HepG2 (cell line): ENCODE data around the gene ZDHHC8. TPM values are rescaled to one million over a fixed set of nuclear protein-coding genes. Genes with fewer than 3 reads are reported as not detected.

Source experiments
- ATAC-seq: fragments of 200-7000 bp; cut with Tn5 transposase; 3 replicates; pipeline ENCODE4 v1.9.1; 2020; ENCODE audit warnings: mild to moderate bottlenecking, moderate library complexity
- BruUV-seq: library from RNA; stranded (reverse); fragments of 400-500 nt; replicated peaks from 2 replicates; lab custom pipeline; 2021; lab: Mats Ljungman, UMichigan
- CTCF ChIA-PET: fragments of 300-600 bp; formaldehyde crosslinking; extraction: SDS; loops from one replicate; lab custom pipeline; 2021; ENCODE audit warnings: low total read pairs, inconsistent platforms, low intra/inter-chr PET ratio; lab: Yijun Ruan, JAX
- POLR2A ChIA-PET: fragments of 350-600 bp; sonication (Branson Sonifier 250); formaldehyde crosslinking; loops from one replicate; lab custom pipeline; 2020; ENCODE audit warnings: antibody characterized with exemption, inconsistent platforms; lab: Yijun Ruan, JAX
- DNase-seq: peaks from one replicate; pipeline ENCODE4 v3.0.0-alpha.2; 2015; ENCODE audit warnings: low spot score
- FAIRE-seq: peaks from 3 replicates; lab custom pipeline; 2011; peaks lifted over from hg19 to GRCh38; lab: Jason Lieb, UNC
- H2AFZ ChIP-seq: one replicate; pipeline ENCODE4 v1.6.1; 2011; ENCODE audit warnings: low read length, inconsistent platforms
- H3K27ac ChIP-seq: fragments of 300-600 bp; 3 replicates; pipeline ENCODE4 v1.8.0; 2011; ENCODE audit warnings: mixed run types, mild to moderate bottlenecking, mixed read lengths, low read length, inconsistent platforms; ENCODE audit not compliant: insufficient read depth; ENCODE audit errors: extremely low read length
- H3K27me3 ChIP-seq, 2 experiments: fragments of 200-600 bp in 1 of 2; 2 replicates in 1 of 2; 3 replicates in 1 of 2; pipeline versions ENCODE4 v1.6.0 to v1.8.0; 2011; ENCODE audit warnings: low read length in 2 of 2, mild to moderate bottlenecking in 2 of 2, moderate library complexity in 2 of 2, inconsistent platforms in 1 of 2; ENCODE audit not compliant: insufficient read depth in 2 of 2, control insufficient read depth in 1 of 2
- H3K36me3 ChIP-seq, 2 experiments: fragments of 200-600 bp in 1 of 2; replicated peaks in 1 of 2; 2 replicates in 1 of 2; 3 replicates in 1 of 2; pipeline versions ENCODE4 v1.5.1 to v1.8.0; 2011; ENCODE audit warnings: low read length in 2 of 2, inconsistent platforms in 1 of 2; ENCODE audit not compliant: insufficient read depth in 2 of 2, control insufficient read depth in 1 of 2
- H3K4me1 ChIP-seq: 2 replicates; pipeline ENCODE4 v1.5.1; 2012; ENCODE audit warnings: low read length, inconsistent platforms; ENCODE audit not compliant: insufficient read depth
- H3K4me2 ChIP-seq: 2 replicates; pipeline ENCODE4 v1.6.0; 2011; ENCODE audit warnings: low read depth, low read length, inconsistent platforms
- H3K4me3 ChIP-seq, 3 experiments: fragments of 200-600 bp in 1 of 3; sonication (generic), shearing (Covaris generic) in 1 of 3; replicated peaks in 1 of 3; 2 replicates each; pipeline ENCODE4 v1.5.1; 2011 to 2016; ENCODE audit warnings: low read length in 3 of 3, inconsistent platforms in 2 of 3, low read depth in 2 of 3, mild to moderate bottlenecking in 2 of 3, control low read depth in 1 of 3, mixed read lengths in 1 of 3; ENCODE audit not compliant: insufficient read depth in 1 of 3
- H3K79me2 ChIP-seq: one replicate; pipeline ENCODE4 v1.6.1; 2011; ENCODE audit warnings: low read length, inconsistent platforms; ENCODE audit not compliant: insufficient read depth
- H3K9ac ChIP-seq: 2 replicates; pipeline ENCODE4 v1.6.0; 2011; ENCODE audit warnings: mild to moderate bottlenecking, low read depth, low read length, inconsistent platforms; ENCODE audit not compliant: insufficient read depth
- H3K9me3 ChIP-seq: 2 replicates; pipeline ENCODE4 v1.5.1; 2012; ENCODE audit warnings: mild to moderate bottlenecking, low read length
- H4K20me1 ChIP-seq: 2 replicates; pipeline ENCODE4 v1.6.0; 2011; ENCODE audit warnings: inconsistent platforms, mild to moderate bottlenecking, low read length, moderate library complexity; ENCODE audit not compliant: insufficient read depth
- AGO2 ChIP-seq: fragments of 200-400 bp; formaldehyde crosslinking; optimal IDR thresholded peaks from 2 replicates; pipeline ENCODE3; 2017; ENCODE audit warnings: mild to moderate bottlenecking, low read depth, low read length, moderate library complexity
- ZNF749 ChIP-seq: sonication (generic); formaldehyde crosslinking; IDR thresholded peaks from 2 replicates; pipeline ENCODE4 v1.8.0; 2022; ENCODE audit warnings: mild to moderate bottlenecking, missing genetic modification reagents, moderate library complexity, borderline replicate concordance
- WGBS: methylation state at CpG from one replicate; pipeline ENCODE4 v1.1.6; 2017; ENCODE audit warnings: low lambda C conversion rate; 5-methylcytosine and 5-hydroxymethylcytosine counted together
- in situ Hi-C: cut with HindIII; loops from 2 replicates; pipeline ENCODE4 v1.10.0; 2017; ENCODE audit warnings: low pct_unique_long_range_greater_than_20kb; ENCODE audit not compliant: extremely low pct_ligation_motif_present
- intact Hi-C: fragments of 100-400 bp; cut with micrococcal nuclease; formaldehyde crosslinking; loops from one replicate; pipeline ENCODE4 v1.10.0; 2022; ENCODE audit not compliant: unreplicated experiment
- polyA plus RNA-seq, 8 experiments: library from polyadenylated mRNA; depleted of rRNA in 3 of 8; stranded (reverse) in 7 of 8; unstranded in 1 of 8; fragments of >200 nt; fragmentation: Illumina TruSeq in 4 of 8; extraction: Trizol in 4 of 8; gene quantifications; 2 replicates each; pipeline versions ENCODE4 v1.2.1 to v1.2.3, GENCODE V29; 2011 to 2016; ENCODE audit warnings: low read depth in 4 of 8, missing spikeins in 1 of 8, mixed read lengths in 1 of 8; ENCODE audit not compliant: insufficient read depth in 1 of 8
- total RNA-seq, 5 experiments: library from RNA; depleted of rRNA; stranded (reverse); fragments of >200 nt; fragmentation: Illumina TruSeq; extraction: Trizol; gene quantifications; 2 replicates each; pipeline ENCODE4 v1.2.3, GENCODE V29; 2016; ENCODE audit warnings: low read depth in 1 of 5
- TF ChIP-seq, protein P1 (sequence below): sonication (generic); formaldehyde crosslinking; IDR thresholded peaks from 2 replicates; pipeline ENCODE4 v1.5.0; 2020; ENCODE audit warnings: mild to moderate bottlenecking, missing genetic modification reagents, borderline replicate concordance
- TF ChIP-seq, protein P2 (sequence below): sonication (generic); formaldehyde crosslinking; IDR thresholded peaks from 2 replicates; pipeline ENCODE4 v1.5.0; 2020; ENCODE audit warnings: mild to moderate bottlenecking, missing genetic modification reagents

The ZDHHC8 gene
- total and polyA plus RNA-seq, 2 of the 13 experiments (the other 11 are each of a cell fraction or from before 2014, with no cell fraction given): 7.5 to 21.3 TPM

DNA sequence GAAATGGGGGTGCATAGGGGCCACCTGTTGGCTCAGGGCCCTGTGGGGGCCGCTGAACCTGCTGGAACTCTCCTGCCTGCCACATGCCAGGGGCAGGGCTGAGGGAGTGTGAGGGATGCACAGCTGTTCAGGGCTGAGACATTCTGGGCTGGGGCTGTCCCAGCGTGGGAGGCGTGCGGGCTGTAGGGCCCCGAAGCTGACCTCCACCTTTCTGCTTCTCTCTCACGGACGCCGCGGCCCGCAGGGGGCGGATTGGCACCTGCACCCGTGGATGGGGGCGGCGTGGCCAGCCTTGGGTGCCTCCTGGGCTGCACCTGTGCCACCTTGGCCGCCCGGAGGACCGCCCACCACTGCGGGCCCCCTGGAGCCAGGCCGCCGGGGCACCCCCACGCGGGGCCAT is 15.2 kb downstream of the ZDHHC8 start:
- H4K20me1 ChIP-seq: no peaks in the 10 kb centered on the region
- 0 out of 2 replicates have a peak, but pooled peaks cover 12% of the 10 kb centered on the region for H3K4me1 ChIP-seq
- H3K4me2 ChIP-seq: 0 out of 2 replicates have a peak overlapping the region, but pooled peaks have one; percentile 7
- H3K27me3 ChIP-seq: no peaks in the 10 kb centered on the region
- in situ Hi-C loops (no loop called here), intact Hi-C loops (no loop called here)
- H3K4me3 ChIP-seq: no peak overlapping the region
- H2AFZ ChIP-seq: no peak overlapping the region
- TF ChIP-seq, protein P1, sequence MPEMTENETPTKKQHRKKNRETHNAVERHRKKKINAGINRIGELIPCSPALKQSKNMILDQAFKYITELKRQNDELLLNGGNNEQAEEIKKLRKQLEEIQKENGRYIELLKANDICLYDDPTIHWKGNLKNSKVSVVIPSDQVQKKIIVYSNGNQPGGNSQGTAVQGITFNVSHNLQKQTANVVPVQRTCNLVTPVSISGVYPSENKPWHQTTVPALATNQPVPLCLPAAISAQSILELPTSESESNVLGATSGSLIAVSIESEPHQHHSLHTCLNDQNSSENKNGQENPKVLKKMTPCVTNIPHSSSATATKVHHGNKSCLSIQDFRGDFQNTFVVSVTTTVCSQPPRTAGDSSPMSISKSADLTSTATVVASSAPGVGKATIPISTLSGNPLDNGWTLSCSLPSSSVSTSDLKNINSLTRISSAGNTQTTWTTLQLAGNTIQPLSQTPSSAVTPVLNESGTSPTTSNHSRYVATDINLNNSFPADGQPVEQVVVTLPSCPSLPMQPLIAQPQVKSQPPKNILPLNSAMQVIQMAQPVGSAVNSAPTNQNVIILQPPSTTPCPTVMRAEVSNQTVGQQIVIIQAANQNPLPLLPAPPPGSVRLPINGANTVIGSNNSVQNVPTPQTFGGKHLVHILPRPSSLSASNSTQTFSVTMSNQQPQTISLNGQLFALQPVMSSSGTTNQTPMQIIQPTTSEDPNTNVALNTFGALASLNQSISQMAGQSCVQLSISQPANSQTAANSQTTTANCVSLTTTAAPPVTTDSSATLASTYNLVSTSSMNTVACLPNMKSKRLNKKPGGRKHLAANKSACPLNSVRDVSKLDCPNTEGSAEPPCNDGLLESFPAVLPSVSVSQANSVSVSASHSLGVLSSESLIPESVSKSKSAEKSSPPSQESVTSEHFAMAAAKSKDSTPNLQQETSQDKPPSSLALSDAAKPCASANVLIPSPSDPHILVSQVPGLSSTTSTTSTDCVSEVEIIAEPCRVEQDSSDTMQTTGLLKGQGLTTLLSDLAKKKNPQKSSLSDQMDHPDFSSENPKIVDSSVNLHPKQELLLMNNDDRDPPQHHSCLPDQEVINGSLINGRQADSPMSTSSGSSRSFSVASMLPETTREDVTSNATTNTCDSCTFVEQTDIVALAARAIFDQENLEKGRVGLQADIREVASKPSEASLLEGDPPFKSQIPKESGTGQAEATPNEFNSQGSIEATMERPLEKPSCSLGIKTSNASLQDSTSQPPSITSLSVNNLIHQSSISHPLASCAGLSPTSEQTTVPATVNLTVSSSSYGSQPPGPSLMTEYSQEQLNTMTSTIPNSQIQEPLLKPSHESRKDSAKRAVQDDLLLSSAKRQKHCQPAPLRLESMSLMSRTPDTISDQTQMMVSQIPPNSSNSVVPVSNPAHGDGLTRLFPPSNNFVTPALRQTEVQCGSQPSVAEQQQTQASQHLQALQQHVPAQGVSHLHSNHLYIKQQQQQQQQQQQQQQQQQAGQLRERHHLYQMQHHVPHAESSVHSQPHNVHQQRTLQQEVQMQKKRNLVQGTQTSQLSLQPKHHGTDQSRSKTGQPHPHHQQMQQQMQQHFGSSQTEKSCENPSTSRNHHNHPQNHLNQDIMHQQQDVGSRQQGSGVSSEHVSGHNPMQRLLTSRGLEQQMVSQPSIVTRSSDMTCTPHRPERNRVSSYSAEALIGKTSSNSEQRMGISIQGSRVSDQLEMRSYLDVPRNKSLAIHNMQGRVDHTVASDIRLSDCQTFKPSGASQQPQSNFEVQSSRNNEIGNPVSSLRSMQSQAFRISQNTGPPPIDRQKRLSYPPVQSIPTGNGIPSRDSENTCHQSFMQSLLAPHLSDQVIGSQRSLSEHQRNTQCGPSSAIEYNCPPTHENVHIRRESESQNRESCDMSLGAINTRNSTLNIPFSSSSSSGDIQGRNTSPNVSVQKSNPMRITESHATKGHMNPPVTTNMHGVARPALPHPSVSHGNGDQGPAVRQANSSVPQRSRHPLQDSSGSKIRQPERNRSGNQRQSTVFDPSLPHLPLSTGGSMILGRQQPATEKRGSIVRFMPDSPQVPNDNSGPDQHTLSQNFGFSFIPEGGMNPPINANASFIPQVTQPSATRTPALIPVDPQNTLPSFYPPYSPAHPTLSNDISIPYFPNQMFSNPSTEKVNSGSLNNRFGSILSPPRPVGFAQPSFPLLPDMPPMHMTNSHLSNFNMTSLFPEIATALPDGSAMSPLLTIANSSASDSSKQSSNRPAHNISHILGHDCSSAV (CRISPR knock-in tag): no peak
- TF ChIP-seq AGO2: peak; percentile 65
- no peak for TF ChIP-seq ZNF749 (CRISPR knock-in tag)
- TF ChIP-seq, protein P2, sequence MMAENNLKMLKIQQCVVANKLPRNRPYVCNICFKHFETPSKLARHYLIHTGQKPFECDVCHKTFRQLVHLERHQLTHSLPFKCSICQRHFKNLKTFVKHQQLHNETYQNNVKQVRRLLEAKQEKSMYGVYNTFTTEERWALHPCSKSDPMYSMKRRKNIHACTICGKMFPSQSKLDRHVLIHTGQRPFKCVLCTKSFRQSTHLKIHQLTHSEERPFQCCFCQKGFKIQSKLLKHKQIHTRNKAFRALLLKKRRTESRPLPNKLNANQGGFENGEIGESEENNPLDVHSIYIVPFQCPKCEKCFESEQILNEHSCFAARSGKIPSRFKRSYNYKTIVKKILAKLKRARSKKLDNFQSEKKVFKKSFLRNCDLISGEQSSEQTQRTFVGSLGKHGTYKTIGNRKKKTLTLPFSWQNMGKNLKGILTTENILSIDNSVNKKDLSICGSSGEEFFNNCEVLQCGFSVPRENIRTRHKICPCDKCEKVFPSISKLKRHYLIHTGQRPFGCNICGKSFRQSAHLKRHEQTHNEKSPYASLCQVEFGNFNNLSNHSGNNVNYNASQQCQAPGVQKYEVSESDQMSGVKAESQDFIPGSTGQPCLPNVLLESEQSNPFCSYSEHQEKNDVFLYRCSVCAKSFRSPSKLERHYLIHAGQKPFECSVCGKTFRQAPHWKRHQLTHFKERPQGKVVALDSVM: no peak
- CTCF ChIA-PET: no interaction called here
- ATAC-seq (peak; percentile 7; the same call in 2 of the 3 replicates), DNase-seq (no peak), FAIRE-seq (no peak)
- H3K79me2 ChIP-seq: no peaks in the 10 kb centered on the region
- no peak overlapping the region for H3K27ac ChIP-seq
- no peaks in the 10 kb centered on the region for H3K9me3 ChIP-seq
- POLR2A ChIA-PET: no interaction called here
- no CpG with 5 or more reads among the region's 22 CpGs for WGBS
- H3K9ac ChIP-seq: no peak overlapping the region
- no peaks in the 10 kb centered on the region for H3K36me3 ChIP-seq
- no TSS peak for BruUV-seq
